ENCODE measurements around the gene ASCL4. TPM values are rescaled to one million over a fixed set of nuclear protein-coding genes. Genes with fewer than 3 reads are reported as not detected.

The ASCL4 gene
- total RNA-seq, 1 experiment from 2014 or later: not detected

Other genes with a start within 250 kb of the ASCL4 start
- 32.0 and 34.8 TPM in 2 replicates for gene PWP1, start 88.9 kb upstream of the ASCL4 start, total RNA-seq (2014; rRNA removed; shearing (Covaris generic))
- 28.1 and 35.5 TPM in 2 replicates for gene PRDM4, start 13.6 kb upstream of the ASCL4 start, total RNA-seq (2014; rRNA removed; shearing (Covaris generic))